ENCODE data around the gene KRT33A.

KRT33A gene

DNA sequence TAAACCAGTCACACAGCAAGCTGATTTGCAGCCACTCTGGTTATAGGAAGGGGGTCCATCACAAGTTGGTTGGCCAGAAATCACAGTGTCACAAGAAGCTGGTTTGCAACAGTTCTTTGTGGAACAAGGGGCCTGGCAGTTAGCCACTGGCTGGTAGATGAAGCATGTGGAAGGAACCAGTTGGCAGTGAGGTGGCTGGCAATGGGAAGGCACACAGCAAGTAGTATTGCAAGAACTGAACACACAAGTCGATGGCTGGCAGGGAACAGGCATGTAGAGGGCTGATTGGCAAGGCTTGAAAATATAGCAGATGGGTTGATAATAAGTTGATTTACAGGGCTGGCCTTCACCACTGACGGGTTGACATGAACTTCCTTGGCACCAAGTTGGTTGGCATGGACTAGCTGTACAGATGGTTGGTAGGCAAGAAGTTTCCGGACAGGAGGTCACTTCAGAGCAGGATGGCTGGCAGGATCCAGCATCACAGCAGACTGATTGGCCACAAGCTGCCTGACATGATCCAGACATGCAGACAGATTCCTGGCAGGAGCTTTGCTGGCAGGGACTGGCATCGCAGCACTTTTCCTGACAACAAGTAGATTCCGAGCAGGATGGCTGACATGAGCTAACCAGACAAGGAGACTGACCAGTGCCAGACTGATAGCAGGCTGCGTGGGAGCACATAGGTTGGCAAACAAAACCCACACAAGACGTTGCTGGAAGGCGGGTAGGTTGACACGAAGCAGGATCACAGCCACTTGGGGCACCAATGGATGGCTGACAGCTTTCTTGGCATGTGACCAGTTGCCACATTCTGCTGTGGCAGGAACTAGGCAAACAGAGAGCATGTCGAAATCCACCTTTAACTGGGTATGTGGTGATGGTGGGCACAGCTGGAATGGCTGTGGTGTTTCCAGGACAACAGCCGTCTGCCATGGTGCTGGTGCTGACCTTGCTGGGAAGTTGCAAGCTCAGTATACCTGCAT, 48.4 kb downstream of the KRT33A start, which contains the start of gene KRTAP29-1:
KRTAP29-1 (minus strand) TSS at position 936 of the 986 bp plus-strand sequence; CDS start at position 936, 0 bp downstream.
- H3K4me3 ChIP-seq (ENCODE audit: low read depth, low read length): no peak within 1 kb of the TSS
- no peak within 1 kb of the TSS for H3K27ac ChIP-seq
- DNase-seq: no peak
- TF ChIP-seq, protein P1, sequence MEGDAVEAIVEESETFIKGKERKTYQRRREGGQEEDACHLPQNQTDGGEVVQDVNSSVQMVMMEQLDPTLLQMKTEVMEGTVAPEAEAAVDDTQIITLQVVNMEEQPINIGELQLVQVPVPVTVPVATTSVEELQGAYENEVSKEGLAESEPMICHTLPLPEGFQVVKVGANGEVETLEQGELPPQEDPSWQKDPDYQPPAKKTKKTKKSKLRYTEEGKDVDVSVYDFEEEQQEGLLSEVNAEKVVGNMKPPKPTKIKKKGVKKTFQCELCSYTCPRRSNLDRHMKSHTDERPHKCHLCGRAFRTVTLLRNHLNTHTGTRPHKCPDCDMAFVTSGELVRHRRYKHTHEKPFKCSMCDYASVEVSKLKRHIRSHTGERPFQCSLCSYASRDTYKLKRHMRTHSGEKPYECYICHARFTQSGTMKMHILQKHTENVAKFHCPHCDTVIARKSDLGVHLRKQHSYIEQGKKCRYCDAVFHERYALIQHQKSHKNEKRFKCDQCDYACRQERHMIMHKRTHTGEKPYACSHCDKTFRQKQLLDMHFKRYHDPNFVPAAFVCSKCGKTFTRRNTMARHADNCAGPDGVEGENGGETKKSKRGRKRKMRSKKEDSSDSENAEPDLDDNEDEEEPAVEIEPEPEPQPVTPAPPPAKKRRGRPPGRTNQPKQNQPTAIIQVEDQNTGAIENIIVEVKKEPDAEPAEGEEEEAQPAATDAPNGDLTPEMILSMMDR (IDR thresholded peaks at IDR 0.05; ENCODE audit: low read depth, low read length): no peak
- H3K27me3 ChIP-seq (ENCODE audit: insufficient read depth, low read depth, severe bottlenecking): peaks cover 94% of the 10 kb centered on the region
- H3K36me3 ChIP-seq: no peaks in the 10 kb centered on the region
- H3K9me3 ChIP-seq (ENCODE audit: severe bottlenecking): peaks cover 3% of the 10 kb centered on the region

DNA sequence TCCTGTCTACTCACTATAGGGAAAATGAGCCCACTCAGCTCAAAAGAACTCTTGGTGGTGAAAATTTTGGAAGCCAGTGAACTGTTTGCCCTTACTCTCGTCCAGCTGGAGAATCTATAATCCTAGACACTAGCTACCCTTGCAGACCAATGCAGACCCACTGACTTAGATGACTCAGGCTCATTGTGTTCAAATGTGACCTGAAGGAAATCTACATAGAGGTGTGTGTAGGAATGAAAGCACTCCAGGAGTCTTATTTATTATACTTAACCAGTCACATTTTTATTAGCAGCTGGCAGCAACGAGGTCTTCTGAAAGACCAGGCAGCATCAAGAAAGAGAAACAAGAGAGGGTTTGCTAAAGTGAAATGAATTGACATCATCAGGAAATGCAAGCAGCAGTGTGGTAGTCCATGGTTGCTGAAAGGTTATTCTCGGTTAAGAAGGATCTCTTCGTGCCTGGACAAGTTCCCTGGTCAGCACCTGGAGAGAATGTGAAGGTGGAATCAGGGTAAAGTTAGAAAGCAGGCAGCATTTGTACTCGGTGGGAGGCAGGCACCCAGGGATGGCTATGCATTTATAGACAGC, 49.3 kb downstream of the KRT33A start:
- Histone ChIP-seq H3K27me3 (ENCODE audit: insufficient read depth, low read depth, severe bottlenecking) (peaks cover 92% of the 10 kb centered on the region), H3K36me3 (no peaks in the 10 kb centered on the region), H3K9me3 (ENCODE audit: severe bottlenecking) (peaks cover 3% of the 10 kb centered on the region), H3K27ac (no peak overlapping the region), H3K4me3 (ENCODE audit: low read depth, low read length) (no peak overlapping the region)
- TF ChIP-seq, protein P1 (IDR thresholded peaks at IDR 0.05; ENCODE audit: low read depth, low read length): no peak
- DNase-seq: no peak

DNA sequence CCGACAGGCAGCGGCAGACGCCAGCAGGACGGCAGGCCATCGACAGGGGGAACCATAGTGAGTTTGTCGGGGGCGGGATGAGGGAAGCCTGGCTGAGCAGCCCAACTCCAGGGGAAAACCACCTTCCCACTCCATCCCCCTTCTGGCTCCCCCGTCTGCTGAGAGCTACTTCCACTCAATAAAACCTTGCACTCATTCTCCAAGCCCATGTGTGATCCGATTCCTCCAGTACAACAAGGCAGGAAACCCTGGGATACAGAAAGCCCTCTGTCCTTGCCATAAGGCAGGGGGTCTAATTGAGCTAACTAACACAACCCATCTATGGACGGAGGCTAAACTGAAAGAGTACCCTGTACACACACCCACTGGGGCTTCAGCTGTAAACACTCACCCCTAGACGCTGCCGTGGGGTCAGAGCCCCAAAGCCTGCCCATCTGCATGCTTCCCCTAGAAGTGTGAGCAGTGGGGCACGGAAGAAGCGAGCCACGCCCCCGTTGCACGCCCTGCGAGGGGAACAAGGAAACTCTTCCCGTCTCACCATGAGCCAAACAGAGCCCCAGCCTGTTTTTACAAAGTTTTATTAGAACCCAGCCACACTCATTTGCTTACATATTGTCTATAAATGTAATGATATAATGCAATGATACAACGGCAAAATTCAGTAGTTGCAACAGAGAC, 52.0 kb downstream of the KRT33A start:
- H3K9me3 ChIP-seq (ENCODE audit: severe bottlenecking): peaks cover 3% of the 10 kb centered on the region
- DNase-seq: no peak
- H3K27ac ChIP-seq: no peak overlapping the region
- H3K36me3 ChIP-seq: no peaks in the 10 kb centered on the region
- peaks cover 89% of the 10 kb centered on the region for H3K27me3 ChIP-seq (ENCODE audit: insufficient read depth, low read depth, severe bottlenecking)
- TF ChIP-seq, protein P1 (IDR thresholded peaks at IDR 0.05; ENCODE audit: low read depth, low read length): no peak
- H3K4me3 ChIP-seq (ENCODE audit: low read depth, low read length): no peak overlapping the region

DNA sequence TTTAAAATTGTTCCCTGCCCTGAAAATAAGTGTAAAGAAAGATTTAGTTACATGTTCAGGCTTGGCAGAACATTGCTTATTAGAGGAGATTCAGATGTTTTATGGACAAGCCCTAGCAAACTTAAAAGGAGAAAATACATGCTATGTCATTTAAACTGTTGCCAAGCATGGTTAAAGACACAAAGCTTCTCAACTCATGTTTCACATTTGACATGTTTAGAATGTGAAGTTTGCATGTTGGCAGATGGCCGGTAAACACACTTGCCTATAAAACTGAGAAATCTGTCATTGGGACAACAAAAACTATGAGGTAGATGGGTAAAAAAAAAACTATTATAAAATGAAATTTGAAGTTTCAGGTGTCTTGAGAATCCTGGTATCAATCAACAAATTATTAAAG, 53.8 kb downstream of the KRT33A start:
- H3K36me3 ChIP-seq: no peaks in the 10 kb centered on the region
- no peak overlapping the region for H3K4me3 ChIP-seq (ENCODE audit: low read depth, low read length)
- TF ChIP-seq, protein P1 (IDR thresholded peaks at IDR 0.05; ENCODE audit: low read depth, low read length): no peak
- H3K9me3 ChIP-seq (ENCODE audit: severe bottlenecking): peaks cover 3% of the 10 kb centered on the region
- H3K27ac ChIP-seq: no peak overlapping the region
- H3K27me3 ChIP-seq (ENCODE audit: insufficient read depth, low read depth, severe bottlenecking): peaks cover 89% of the 10 kb centered on the region
- no peak for DNase-seq
